ENCODE measurements around the gene AP1S3.

Gene AP1S3

GRCh38 chr2:223859070-223859469 lies 21.7 kb upstream of the AP1S3 start:
- no peak overlapping the region for H2AK5ac ChIP-seq (ENCODE audit: low read length, severe bottlenecking)
- H2BK12ac ChIP-seq (ENCODE audit: low read length in 2 of 2): no peak overlapping the region
- no peak overlapping the region for H4K8ac ChIP-seq (ENCODE audit: low read length)
- H2BK15ac ChIP-seq (ENCODE audit: low read depth, poor library complexity, severe bottlenecking): no peak overlapping the region
- H3K27me3 ChIP-seq (ENCODE audit: control insufficient read depth in 1 of 2, insufficient read depth in 1 of 2, low read length in 2 of 2): no peaks in the 10 kb centered on the region
- DNase-seq: no peak
- no peak overlapping the region for H2BK5ac ChIP-seq (ENCODE audit: low read depth, low read length, poor library complexity, severe bottlenecking)
- H3K4me1 ChIP-seq (ENCODE audit: control insufficient read depth, insufficient read depth, low read depth, low read length): peaks cover 2% of the 10 kb centered on the region
- H3K23ac ChIP-seq (ENCODE audit: low read length in 2 of 2): no peak overlapping the region
- H3K4me2 ChIP-seq (ENCODE audit: low read length, poor library complexity, severe bottlenecking): no peak overlapping the region
- no peak overlapping the region for H2AFZ ChIP-seq (ENCODE audit: low read depth, low read length)
- H3K18ac ChIP-seq (ENCODE audit: low read depth in 1 of 2, low read length in 2 of 2): no peak overlapping the region
- no peak overlapping the region for H3K27ac ChIP-seq (ENCODE audit: low read length, poor library complexity, severe bottlenecking)
- no peak overlapping the region for H3K4me3 ChIP-seq (ENCODE audit: insufficient read depth in 1 of 2, low read depth in 1 of 2, low read length in 2 of 2)
- H3K14ac ChIP-seq (ENCODE audit: low read length in 2 of 2): no peak overlapping the region
- no peak overlapping the region for H2BK120ac ChIP-seq (ENCODE audit: low read depth, low read length)
- WGBS: 96% methylated on average over 3 of the region's 3 CpGs
- peaks cover 0 to 21% of the 10 kb centered on the region in 2 experiments for H3K36me3 ChIP-seq (ENCODE audit: control insufficient read depth in 1 of 2, insufficient read depth in 2 of 2, low read depth in 1 of 2, low read length in 2 of 2)
- no peaks in the 10 kb centered on the region for H3K9me3 ChIP-seq (ENCODE audit: control insufficient read depth, low read length)
- no peak overlapping the region for H3K9ac ChIP-seq (ENCODE audit: low read length)
- no peak overlapping the region for H4K91ac ChIP-seq (ENCODE audit: low read length)
- H3K79me1 ChIP-seq (replicated peaks; ENCODE audit: low read length, poor library complexity, severe bottlenecking): no peaks in the 10 kb centered on the region
- H3K4ac ChIP-seq (ENCODE audit: low read depth in 1 of 2, low read length in 2 of 2): no peak overlapping the region

- 91% methylated on average over 2 of the region's 5 CpGs for WGBS
- no peak overlapping the region for H3K23ac ChIP-seq (ENCODE audit: low read length in 2 of 2)
- no peak for DNase-seq
- peaks cover 2% of the 10 kb centered on the region for H3K4me1 ChIP-seq (ENCODE audit: control insufficient read depth, insufficient read depth, low read depth, low read length)
- H3K4me3 ChIP-seq (ENCODE audit: insufficient read depth in 1 of 2, low read depth in 1 of 2, low read length in 2 of 2): no peak overlapping the region
- H3K9ac ChIP-seq (ENCODE audit: low read length): no peak overlapping the region
- H3K27ac ChIP-seq (ENCODE audit: low read length, poor library complexity, severe bottlenecking): no peak overlapping the region
- no peak overlapping the region for H3K18ac ChIP-seq (ENCODE audit: low read depth in 1 of 2, low read length in 2 of 2)
- H3K79me1 ChIP-seq (replicated peaks; ENCODE audit: low read length, poor library complexity, severe bottlenecking): no peaks in the 10 kb centered on the region
- no peak overlapping the region for H2BK5ac ChIP-seq (ENCODE audit: low read depth, low read length, poor library complexity, severe bottlenecking)
- H2BK120ac ChIP-seq (ENCODE audit: low read depth, low read length): no peak overlapping the region
- H2BK12ac ChIP-seq (ENCODE audit: low read length in 2 of 2): no peak overlapping the region
- H4K91ac ChIP-seq (ENCODE audit: low read length): no peak overlapping the region
- no peak overlapping the region for H2AFZ ChIP-seq (ENCODE audit: low read depth, low read length)
- no peak overlapping the region for H3K4me2 ChIP-seq (ENCODE audit: low read length, poor library complexity, severe bottlenecking)
- H3K4ac ChIP-seq (ENCODE audit: low read depth in 1 of 2, low read length in 2 of 2): no peak overlapping the region
- no peak overlapping the region for H2BK15ac ChIP-seq (ENCODE audit: low read depth, poor library complexity, severe bottlenecking)
- no peak overlapping the region for H4K8ac ChIP-seq (ENCODE audit: low read length)
- no peak overlapping the region for H2AK5ac ChIP-seq (ENCODE audit: low read length, severe bottlenecking)
- H3K36me3 ChIP-seq (ENCODE audit: control insufficient read depth in 1 of 2, insufficient read depth in 2 of 2, low read depth in 1 of 2, low read length in 2 of 2): peaks cover 0 to 35% of the 10 kb centered on the region in 2 experiments
- no peaks in the 10 kb centered on the region for H3K9me3 ChIP-seq (ENCODE audit: control insufficient read depth, low read length)
- no peaks in the 10 kb centered on the region for H3K27me3 ChIP-seq (ENCODE audit: control insufficient read depth in 1 of 2, insufficient read depth in 1 of 2, low read length in 2 of 2)
- no peak overlapping the region for H3K14ac ChIP-seq (ENCODE audit: low read length in 2 of 2)
Measured at GRCh38 chr2:223856584-223856983, 19.2 kb upstream of the AP1S3 start.

DNA sequence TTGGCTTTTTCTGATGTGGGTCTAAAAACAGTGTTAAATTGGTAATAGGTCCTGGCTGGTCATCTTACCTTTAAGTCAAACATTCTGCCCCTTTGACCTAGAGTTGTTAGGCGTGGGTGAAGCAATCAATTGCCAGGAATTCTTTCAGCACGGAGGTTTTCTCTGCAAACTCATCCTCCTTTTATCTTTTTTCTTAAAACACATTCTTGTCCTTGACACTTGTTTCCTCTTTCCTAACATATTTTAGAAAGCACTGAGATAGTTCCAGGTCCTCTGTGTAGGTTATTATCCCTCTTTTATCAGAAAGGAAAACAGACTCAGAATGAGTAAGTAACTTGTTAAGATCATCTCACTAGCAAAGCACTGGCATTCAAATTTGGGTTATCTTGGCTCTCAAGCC lies 18.6 kb upstream of the AP1S3 start:
- WGBS: 88% methylated on average over 1 of the region's 2 CpGs
- Histone ChIP-seq H3K9ac (ENCODE audit: low read length) (no peak overlapping the region), H4K8ac (ENCODE audit: low read length) (no peak overlapping the region), H2BK5ac (ENCODE audit: low read depth, low read length, poor library complexity, severe bottlenecking) (no peak overlapping the region), H3K4me1 (ENCODE audit: control insufficient read depth, insufficient read depth, low read depth, low read length) (peaks cover 1% of the 10 kb centered on the region), H3K4me3 (ENCODE audit: insufficient read depth in 1 of 2, low read depth in 1 of 2, low read length in 2 of 2) (no peak overlapping the region), H2BK15ac (ENCODE audit: low read depth, poor library complexity, severe bottlenecking) (no peak overlapping the region), H3K9me3 (ENCODE audit: control insufficient read depth, low read length) (no peaks in the 10 kb centered on the region), H3K23ac (ENCODE audit: low read length in 2 of 2) (no peak overlapping the region), H3K36me3 (ENCODE audit: control insufficient read depth in 1 of 2, insufficient read depth in 2 of 2, low read depth in 1 of 2, low read length in 2 of 2) (peaks cover 0 to 35% of the 10 kb centered on the region in 2 experiments), H3K79me1 (replicated peaks; ENCODE audit: low read length, poor library complexity, severe bottlenecking) (no peaks in the 10 kb centered on the region), H3K18ac (ENCODE audit: low read depth in 1 of 2, low read length in 2 of 2) (no peak overlapping the region), H2BK12ac (ENCODE audit: low read length in 2 of 2) (no peak overlapping the region), H2BK120ac (ENCODE audit: low read depth, low read length) (no peak overlapping the region), H4K91ac (ENCODE audit: low read length) (no peak overlapping the region), H3K14ac (ENCODE audit: low read length in 2 of 2) (no peak overlapping the region), H3K27me3 (ENCODE audit: control insufficient read depth in 1 of 2, insufficient read depth in 1 of 2, low read length in 2 of 2) (no peaks in the 10 kb centered on the region), H3K4ac (ENCODE audit: low read depth in 1 of 2, low read length in 2 of 2) (no peak overlapping the region), H3K27ac (ENCODE audit: low read length, poor library complexity, severe bottlenecking) (no peak overlapping the region), H3K4me2 (ENCODE audit: low read length, poor library complexity, severe bottlenecking) (no peak overlapping the region), H2AK5ac (ENCODE audit: low read length, severe bottlenecking) (no peak overlapping the region), H2AFZ (ENCODE audit: low read depth, low read length) (no peak overlapping the region)
- DNase-seq: no peak

GRCh38 chr2:223855426-223855825 lies 18.0 kb upstream of the AP1S3 start:
- no peaks in the 10 kb centered on the region for H3K9me3 ChIP-seq (ENCODE audit: control insufficient read depth, low read length)
- H3K27ac ChIP-seq (ENCODE audit: low read length, poor library complexity, severe bottlenecking): no peak overlapping the region
- no peak overlapping the region for H3K4me3 ChIP-seq (ENCODE audit: insufficient read depth in 1 of 2, low read depth in 1 of 2, low read length in 2 of 2)
- H3K4ac ChIP-seq (ENCODE audit: low read depth in 1 of 2, low read length in 2 of 2): no peak overlapping the region
- H2BK15ac ChIP-seq (ENCODE audit: low read depth, poor library complexity, severe bottlenecking): no peak overlapping the region
- no peak overlapping the region for H2BK120ac ChIP-seq (ENCODE audit: low read depth, low read length)
- H2BK12ac ChIP-seq (ENCODE audit: low read length in 2 of 2): no peak overlapping the region
- no peak overlapping the region for H4K8ac ChIP-seq (ENCODE audit: low read length)
- no peaks in the 10 kb centered on the region for H3K27me3 ChIP-seq (ENCODE audit: control insufficient read depth in 1 of 2, insufficient read depth in 1 of 2, low read length in 2 of 2)
- no peak overlapping the region for H3K18ac ChIP-seq (ENCODE audit: low read depth in 1 of 2, low read length in 2 of 2)
- no peak overlapping the region for H3K23ac ChIP-seq (ENCODE audit: low read length in 2 of 2)
- no peak overlapping the region for H3K14ac ChIP-seq (ENCODE audit: low read length in 2 of 2)
- no peak for DNase-seq
- no peak overlapping the region for H3K9ac ChIP-seq (ENCODE audit: low read length)
- no peak overlapping the region for H3K4me2 ChIP-seq (ENCODE audit: low read length, poor library complexity, severe bottlenecking)
- no peaks in the 10 kb centered on the region for H3K79me1 ChIP-seq (replicated peaks; ENCODE audit: low read length, poor library complexity, severe bottlenecking)
- no peak overlapping the region for H4K91ac ChIP-seq (ENCODE audit: low read length)
- H3K36me3 ChIP-seq (ENCODE audit: control insufficient read depth in 1 of 2, insufficient read depth in 2 of 2, low read depth in 1 of 2, low read length in 2 of 2): peaks cover 3 to 35% of the 10 kb centered on the region in 2 experiments
- H2AFZ ChIP-seq (ENCODE audit: low read depth, low read length): no peak overlapping the region
- no peak overlapping the region for H2AK5ac ChIP-seq (ENCODE audit: low read length, severe bottlenecking)
- H3K4me1 ChIP-seq (ENCODE audit: control insufficient read depth, insufficient read depth, low read depth, low read length): no peaks in the 10 kb centered on the region
- H2BK5ac ChIP-seq (ENCODE audit: low read depth, low read length, poor library complexity, severe bottlenecking): no peak overlapping the region
- WGBS: 87% methylated on average over 3 of the region's 5 CpGs
